ENCODE measurements around the gene GRIK1.
A peak's percentile ranks its signal among the peaks of the same experiment; 100 is the strongest.

GRIK1 gene

DNA sequence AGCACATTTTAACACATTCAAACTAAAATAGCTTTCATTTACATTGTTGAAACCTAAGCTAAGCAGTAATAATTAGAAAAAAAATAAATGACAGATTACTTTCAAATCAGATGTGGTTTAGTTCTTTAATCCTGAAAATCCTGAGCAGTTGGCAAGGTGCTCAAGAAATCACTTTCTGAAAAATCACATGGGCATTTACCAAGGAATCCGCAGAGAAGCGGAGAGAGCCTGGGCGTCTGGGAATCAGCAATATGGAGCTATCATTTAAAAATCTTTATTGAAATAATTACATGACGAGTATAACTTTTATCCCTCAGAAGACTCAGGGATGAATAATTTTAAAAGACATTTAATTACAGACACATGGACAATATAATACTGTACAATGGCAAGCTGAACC lies 30.2 kb downstream of the GRIK1 start:
- DNase-seq (ENCODE audit: low spot score): no peak

DNA sequence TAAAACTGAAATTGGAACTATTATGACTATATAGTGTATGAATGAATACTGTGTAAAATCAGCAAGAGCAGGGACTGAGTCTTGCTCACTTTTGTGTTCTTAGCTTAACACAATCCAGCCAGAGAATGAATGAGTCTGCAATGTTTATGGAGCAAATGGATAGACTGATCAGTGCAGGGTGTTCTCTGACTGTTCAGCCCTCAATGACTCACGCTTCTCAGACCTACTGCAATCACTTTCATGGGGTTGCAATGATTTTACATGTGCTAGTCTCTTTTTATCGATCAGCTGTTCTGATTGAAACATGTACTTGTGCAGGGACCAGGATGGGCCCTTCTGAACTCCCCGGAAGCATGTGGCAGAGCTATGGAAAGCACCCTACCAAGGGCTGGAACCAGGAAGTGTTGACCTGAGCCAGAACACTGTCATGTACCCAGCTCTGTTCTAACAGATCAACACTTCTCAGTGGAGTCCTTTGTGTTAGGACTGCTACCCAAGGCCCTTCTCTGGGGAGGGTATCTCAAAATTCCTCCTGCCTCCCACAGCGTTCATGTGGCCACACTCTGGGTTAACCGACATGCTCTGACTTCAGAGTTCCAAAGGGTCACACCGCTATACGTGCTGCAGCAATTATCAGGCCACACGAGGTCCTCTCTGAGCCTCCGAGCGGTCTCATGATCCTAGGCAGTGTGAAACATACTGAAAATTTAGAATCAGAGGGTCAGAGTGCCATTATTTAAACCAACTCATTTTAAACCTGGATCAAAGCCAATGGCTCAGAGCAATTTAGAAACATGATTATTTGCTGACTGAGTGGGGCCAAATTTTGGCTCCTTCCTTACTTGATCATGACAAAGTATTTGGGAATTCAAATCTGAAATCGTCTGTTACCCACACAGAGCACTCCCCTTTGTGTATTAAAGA lies 35.2 kb downstream of the GRIK1 start:
- DNase-seq (ENCODE audit: low spot score): no peak

DNA sequence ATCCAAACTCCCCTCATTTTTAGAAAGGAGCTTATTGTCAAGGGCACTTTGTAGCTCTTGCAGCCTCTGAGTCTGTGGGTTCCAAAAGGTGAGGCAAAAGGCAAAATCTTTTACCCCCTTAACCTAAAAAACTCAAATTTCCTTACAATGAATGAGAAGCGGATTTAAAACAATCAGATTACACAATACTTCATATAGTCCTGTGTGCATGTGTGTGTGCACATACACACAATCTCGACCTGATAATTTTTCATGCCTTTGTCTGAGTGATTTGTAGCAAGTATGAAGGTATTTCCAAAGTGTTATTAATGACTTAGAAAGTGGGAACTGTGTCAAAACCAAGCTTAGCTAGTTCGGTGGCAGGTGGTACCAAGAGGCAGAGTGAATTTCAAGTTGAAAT lies 42.9 kb downstream of the GRIK1 start:
- no peak for DNase-seq (ENCODE audit: low spot score)

DNA sequence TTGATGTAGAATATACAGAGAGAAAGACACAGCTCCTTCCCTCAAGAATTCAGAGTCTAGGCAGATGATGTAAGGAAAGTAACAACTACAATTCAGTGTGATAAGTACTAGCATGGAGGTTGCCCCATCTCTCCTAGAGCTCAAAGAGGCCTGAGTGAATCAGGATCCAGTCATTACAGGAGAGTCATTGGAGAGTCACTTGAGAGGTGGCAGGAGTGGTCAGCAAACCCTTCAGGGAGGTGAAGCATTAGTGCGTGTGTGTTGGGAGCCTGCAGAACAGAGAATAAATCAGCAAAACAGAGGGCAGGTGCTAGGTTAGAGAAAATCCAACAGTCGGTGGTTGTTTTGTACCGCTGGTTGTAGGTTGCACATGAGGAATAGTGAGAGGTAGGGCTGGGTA lies 46.1 kb downstream of the GRIK1 start:
- no peak for DNase-seq (ENCODE audit: low spot score)

DNA sequence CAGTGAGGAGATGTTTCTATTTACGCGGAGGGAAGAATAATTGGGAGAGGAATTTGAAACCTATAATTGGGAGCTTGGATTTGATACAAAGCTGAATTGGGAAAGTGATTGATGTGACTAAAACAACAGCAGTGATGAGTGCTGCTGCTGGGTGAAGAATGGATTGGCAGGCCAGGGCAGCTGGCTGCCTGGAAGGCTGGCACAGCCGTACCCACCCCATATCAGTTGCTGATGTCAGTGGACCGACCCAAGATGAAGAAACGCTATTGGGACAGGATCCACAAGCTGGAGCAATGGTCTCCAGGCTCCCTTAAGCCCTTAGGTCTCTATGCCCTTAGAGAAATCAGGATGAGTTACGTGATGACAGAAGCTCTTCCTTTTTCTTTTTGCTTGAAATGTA lies 47.4 kb downstream of the GRIK1 start:
- DNase-seq (ENCODE audit: low spot score): no peak

DNA sequence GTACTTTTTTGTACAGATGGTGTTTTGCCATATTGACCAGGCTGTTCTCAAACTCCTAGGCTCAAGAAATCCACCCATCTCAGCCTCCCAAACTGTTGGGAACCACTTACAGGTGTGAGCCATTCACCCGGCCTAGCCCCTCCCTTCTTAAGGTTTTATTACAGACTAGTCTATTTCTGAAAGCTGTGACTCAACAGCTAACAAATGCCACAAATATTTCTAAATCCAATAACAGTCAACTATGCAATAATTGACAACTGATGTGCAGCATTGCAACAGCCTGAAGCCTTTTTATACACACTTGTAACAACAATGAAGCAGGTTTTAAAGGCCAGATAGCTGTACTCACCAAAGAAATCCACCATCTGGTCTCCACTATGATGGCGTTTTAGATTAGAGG lies 51.4 kb downstream of the GRIK1 start:
- DNase-seq (ENCODE audit: low spot score): no peak

DNA sequence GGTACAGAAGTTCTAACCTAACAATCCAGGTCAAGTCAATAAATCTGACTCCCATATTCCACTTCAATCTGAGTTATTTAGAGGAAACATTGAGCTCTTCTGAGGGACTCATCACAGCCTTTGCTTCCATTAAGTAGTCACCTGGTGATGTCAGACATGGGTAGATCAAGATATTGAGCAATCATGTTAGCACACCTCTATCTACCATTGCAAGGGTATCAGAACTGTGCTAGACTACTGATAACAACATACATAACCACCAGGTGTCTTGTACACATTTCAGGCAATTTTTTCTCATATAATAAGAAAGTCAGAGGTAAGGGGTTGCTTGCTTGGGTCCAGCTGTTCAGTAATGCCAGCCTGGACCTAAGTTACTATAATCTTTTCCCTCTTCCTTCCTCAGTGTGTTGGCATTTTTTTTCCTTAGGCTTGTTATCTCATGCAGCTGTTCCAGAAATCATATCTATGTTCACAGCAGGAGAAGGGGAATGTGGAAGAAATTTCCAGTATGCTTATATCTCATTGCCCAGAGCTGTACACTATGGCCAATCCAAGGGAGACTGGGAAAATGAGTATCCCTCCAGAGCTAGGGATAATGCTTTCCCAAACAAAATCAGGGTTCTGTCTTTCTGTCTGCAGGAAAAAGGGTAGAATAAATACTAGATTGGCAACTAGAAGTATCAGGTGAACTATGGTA lies 52.3 kb downstream of the GRIK1 start:
- no peak for DNase-seq (ENCODE audit: low spot score)

DNA sequence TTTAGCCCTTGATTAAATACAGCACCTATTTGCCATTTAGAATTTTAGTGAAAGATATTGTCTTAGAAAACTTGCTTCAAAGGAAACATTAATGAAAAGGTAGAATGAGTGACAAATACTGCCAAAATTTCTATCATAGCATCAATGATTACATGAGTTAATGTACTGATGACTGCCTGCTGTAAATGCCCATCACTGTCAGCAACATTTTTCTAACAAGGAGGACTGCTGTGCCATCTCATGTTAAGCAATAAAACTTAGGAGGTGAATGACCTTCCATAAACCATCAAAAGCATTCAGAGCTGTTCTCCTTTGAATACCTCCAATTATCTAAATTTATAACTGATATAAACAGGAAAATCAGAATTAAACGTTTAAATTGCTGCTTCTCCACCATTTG lies 54.3 kb downstream of the GRIK1 start:
- DNase-seq (ENCODE audit: low spot score): no peak

DNA sequence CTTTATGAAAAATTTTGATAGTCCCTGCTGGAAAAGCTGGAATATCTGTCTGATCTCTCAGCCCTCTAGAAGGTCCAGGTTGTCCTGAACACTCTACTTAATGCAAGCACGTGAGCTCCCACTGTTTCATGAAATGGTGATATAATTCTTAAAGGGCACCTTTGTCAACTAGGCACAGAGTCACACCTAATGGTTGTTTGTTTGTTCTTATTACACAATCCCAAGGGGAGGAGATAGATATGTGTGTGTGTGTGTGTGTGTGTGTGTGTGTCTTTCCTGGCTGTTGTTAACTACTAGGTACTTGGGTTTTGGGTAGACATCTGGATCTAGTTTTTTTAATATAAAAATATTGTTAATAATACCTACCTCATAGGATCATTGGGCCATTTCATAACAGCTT lies 63.9 kb downstream of the GRIK1 start:
- DNase-seq (ENCODE audit: low spot score): no peak

DNA sequence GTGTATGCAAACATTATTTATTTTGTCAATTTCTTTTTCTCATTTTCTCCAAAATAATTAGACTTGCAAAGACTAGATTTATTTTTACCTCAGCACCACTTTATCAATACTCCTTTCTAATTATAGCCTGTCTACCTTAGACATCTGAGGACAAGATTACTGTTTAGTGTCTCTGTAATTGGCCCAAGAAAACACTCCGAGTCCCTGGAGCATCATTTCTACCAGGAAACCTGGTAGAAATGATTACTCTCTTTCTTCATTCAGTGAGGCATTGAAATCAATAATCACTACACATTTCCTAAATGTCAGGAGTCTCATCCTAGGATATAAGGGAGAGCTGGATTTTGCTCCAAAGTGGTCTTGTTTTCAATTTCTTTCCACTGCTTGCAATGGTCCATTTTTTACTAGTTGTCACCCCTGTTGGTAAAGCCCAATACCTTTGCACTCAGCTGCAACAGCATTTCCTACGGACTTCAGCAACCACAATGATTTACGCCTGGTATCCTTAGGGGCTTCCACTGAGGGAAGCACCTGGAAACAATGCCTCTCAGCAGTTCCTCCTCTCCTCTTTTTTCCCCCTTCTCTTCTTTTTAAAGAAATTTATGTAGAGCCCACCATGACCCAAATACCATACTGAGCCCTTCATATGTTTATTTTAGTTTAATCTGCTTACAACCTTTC lies 64.6 kb downstream of the GRIK1 start:
- DNase-seq (ENCODE audit: low spot score): no peak

DNA sequence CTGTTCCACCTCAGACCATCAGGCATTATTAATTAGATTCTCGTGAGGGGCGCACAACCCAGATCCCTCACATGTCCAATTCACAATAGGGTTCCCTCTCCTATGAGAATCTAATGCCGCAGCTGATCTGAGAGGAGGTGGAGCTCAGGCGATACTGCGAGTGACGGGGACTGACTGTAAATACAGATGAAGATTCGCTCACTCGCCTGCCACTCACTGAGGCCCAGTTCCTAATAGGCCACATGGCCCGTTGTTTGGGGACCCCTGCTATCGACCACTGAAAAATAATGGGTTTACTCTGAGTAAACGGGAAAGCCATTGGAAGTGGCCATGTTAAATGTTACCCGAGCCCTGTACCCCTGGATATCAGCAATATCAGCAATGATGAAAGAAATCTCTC lies 65.9 kb downstream of the GRIK1 start:
- DNase-seq (ENCODE audit: low spot score): no peak

DNA sequence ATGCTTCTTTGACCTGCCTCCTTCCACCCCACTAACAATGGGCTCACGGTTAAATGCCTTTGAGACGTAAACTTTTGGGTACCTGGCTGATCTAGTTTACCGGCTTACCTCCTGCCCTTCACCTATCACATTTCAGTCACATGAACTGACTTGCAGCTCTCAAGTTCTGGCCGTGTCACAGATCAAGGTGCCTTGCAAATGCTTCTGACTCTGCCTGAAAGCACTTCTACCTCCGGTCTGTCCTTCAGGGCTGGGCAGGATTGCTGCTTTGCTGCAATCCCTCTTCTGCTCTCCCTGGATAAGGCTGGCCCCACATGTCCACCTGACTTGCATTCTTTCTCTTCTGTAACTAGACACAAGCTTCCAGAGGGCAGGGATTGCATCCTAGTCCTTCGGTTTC lies 69.0 kb downstream of the GRIK1 start:
- DNase-seq (ENCODE audit: low spot score): no peak

DNA sequence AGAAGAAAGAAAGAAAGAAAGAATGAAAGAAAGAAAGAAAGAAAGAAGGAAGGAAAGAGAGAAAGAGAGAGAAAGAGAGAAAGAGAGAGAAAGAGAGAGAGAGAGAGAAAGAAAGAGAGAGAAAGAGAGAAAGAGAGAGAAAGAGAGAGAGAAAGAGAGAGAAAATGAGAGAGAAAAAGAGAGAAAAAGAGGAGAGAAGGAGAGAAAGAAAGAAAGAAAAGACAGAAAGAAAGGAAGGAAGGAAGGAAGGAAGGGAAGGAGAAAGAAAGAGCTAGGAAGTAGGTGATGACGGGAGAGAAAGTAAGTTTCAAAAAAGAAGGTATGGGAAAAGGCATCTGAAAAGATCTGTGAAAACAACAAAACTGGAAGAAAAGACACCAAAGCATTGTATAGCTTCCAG lies 72.0 kb downstream of the GRIK1 start:
- no peak for DNase-seq (ENCODE audit: low spot score)

DNA sequence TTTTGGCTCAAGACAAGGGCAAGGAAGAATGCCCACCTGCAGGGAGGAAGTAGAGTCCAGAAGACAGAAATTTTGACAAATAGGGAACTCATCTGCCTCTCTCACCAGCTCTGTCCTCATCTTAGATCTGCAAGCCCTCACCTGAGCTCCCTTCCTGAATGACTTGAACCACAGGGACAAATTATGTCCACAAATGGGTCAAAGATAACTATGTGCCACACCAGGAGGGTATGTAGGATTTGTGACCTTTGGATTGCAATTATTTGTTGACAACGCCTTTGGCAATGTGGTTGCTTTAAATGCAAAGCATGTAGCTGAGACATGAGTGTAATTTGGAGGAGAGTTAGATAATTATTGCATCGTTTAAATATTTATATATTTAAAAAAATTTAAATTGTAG lies 79.5 kb downstream of the GRIK1 start:
- no peak for DNase-seq (ENCODE audit: low spot score)

DNA sequence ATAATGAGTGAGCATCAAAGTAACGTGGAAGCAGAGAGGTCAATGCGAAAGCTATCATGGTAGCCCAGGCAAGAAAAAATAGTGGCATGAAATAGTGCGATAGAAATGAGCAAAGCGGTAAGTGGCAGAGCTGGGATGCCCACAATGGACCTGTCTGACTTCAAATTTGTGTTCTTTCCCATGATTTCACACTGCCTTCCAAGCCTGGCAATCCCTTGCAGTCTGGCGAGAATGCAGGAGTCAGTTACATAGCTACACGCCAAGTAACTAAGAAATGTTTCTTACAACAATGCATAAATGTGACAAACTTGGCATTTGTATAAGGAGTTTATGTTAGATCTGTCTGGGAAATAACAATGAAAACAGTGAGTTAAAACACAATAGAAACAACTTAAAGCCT lies 82.6 kb downstream of the GRIK1 start:
- no peak for DNase-seq (ENCODE audit: low spot score)

DNA sequence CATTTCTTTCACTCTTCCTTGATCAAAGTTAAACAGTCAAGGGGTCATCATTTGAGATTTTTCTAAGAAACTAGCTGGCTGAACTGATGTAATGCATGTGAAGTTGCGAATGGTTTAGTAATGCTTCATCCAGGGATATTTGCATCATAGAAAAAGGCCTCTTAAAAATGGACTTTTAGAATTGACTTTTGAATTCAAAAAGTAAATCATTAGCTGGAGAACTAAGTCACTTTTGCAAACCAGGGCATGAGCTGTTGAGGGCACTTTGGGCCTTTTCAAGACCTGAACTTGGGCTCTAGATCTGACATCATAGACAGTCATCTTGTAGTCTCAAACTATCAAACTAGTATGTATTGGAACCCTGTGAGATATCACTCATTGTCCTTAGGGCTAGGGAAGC lies 85.0 kb downstream of the GRIK1 start:
- no peak for DNase-seq (ENCODE audit: low spot score)

DNA sequence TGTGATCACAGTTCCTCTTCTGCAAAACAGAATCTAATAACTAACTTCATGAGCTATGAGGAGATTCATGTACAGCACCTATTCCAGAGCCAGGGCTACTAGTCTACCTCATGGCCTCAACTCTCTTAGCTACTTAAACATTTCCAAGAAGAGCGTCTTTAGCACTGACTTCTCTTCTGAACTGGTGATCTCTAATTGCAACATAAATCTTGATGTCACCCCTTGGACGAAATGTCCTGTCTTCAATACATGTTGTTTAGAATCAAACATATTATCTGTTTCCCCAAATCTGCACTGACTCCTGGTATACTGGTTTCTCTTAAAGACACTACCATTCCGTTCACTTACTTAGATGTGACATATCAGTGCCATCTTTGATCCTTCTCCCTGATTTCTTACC lies 88.2 kb downstream of the GRIK1 start:
- no peak for DNase-seq (ENCODE audit: low spot score)

DNA sequence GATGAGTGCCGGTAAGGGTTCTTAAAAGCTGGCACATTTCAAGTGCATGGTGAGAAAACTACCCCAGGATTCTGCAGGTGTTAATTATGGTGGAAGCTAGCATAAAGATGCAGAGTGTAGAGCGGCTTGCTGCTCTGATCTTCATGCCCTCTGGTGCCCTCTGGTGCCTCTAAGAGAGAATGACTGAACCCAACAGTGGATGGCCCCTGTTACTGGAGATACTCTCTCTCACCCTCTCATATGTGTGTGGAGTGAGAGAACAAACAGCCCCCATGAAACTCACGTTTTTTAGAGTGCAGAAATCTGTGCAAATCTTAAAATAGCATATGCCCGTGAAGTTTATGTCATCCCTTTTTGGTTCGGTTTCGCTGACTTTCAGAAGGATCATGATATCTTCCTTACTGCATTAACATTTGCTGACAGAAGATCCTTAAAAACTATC lies 90.0 kb downstream of the GRIK1 start:
- peak; percentile 6 for DNase-seq (ENCODE audit: low spot score)

DNA sequence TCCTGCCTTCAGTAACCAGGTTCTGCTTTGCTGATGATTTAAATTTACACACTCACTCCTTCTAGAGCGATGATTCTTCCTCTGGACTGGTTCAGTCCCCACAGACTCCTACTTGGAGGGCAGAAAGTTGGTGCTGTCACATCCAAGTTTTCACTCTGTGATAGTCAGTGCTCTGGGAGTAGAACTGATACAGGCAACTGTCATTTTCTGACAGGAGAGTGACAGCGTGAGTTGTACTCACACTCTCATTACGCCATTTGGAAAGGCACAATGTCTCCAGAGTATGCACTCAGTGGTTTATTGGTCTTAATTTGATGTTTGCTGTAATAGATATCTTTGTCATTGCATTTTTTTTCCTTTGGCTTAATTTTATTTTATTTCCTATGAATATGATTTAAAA lies 96.0 kb downstream of the GRIK1 start:
- DNase-seq (ENCODE audit: low spot score): no peak

DNA sequence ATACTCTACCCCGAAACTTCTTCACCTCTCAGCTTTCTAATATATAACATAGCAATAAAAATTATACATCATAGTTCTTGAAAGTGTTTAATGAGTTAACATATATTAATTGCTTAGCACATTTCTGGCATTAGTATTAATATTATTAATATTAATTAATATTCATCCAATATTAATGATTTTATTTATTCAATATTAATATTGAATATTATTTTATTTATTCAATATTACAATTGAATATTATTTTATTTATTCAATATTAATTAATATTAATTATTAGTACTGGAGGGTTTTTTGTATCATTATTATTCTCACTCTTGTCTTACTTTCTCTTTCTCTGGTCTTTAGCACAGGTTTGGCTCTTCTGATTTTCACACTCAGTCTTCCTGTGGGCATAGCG lies 105.2 kb downstream of the GRIK1 start:
- no peak for DNase-seq (ENCODE audit: low spot score)

DNA sequence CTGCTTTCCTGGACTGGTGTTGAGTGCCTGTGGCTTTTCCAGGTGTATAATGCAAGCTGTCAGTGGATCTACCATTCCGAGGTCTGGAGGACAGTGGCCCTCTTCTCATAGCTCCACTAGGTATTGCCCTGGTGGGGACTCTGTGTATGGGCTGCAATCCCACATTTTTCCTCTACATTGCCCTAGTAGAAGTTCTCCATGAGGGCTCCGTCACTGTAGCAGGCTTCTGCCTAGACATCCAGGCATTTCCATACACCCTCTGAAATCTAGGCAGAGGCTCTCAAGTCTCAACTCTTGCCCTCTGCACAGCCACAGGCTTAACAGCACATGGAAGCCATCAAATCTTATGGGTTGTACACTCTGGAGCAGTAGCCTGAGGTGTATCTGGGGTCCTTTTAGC lies 107.6 kb downstream of the GRIK1 start:
- DNase-seq (ENCODE audit: low spot score): no peak

DNA sequence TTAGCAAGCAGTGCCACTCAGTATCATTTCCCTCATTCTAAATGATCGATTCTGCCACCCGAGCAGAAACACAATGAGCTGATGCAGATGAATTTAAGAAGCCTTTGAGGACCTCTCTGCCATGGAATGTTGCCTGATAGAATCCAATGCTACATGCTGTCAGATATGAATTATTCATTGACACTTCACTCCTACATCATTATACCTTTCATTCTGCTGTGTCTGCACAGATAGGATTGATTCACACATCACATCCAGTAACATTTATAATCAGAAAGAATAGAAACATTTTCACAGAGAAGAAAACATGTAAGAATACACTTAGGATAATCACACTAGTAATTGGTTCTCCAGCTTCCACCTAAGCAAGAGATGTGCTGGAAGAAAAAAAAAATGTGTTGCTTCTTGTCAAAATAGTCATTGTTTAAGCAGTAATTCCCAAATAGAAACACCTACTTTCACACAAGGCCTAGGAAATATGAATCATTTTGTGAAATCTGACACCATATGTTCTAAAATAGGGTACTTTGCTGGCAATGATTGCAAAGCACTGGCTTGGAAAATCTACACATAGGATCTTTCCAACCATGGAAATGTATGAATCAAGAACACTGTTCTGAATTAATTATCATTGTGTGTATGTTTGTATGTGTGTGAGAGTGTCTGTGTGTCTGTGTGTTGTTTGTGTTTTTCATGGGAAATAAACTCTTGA lies 110.1 kb downstream of the GRIK1 start:
- no peak for DNase-seq (ENCODE audit: low spot score)

Data from hematopoietic multipotent progenitor cell treated with erythropoietin and hydrocortisone succinate and interleukin-3 and kit ligand, for 17 days (in vitro differentiated cells).